Left hindlimb (tissue), 1 donor: Measurements from ENCODE around the gene STARD9.
"Not testable (repeated sequence)": the region's sequence is repeated elsewhere in the genome, so short reads cannot be mapped to it uniquely, and the experiment has no call there.

Source experiments
- DNase-seq: peaks from one replicate; pipeline ENCODE4 v3.0.0-alpha.2; 2018

The STARD9 gene

GRCh38 chr15:42591238-42591934 is 16.0 kb downstream of the STARD9 start:
- no peak for DNase-seq

- no peak for DNase-seq
Measured at GRCh38 chr15:42592716-42593115, 17.3 kb downstream of the STARD9 start.

- peak; percentile 67 for DNase-seq
Measured at GRCh38 chr15:42593143-42593542, 17.7 kb downstream of the STARD9 start.

GRCh38 chr15:42594095-42594494 is 18.7 kb downstream of the STARD9 start:
- no peak for DNase-seq

- DNase-seq = peak; percentile 77
Measured at GRCh38 chr15:42595626-42596240, 20.3 kb downstream of the STARD9 start.

- not testable (repeated sequence) for DNase-seq
Measured at GRCh38 chr15:42601316-42601715, 25.9 kb downstream of the STARD9 start.

- DNase-seq = no peak
Measured at GRCh38 chr15:42602501-42602900, 27.1 kb downstream of the STARD9 start.

- no peak for DNase-seq
Measured at GRCh38 chr15:42603978-42604377, 28.6 kb downstream of the STARD9 start.

GRCh38 chr15:42604894-42605744 is 29.7 kb downstream of the STARD9 start:
- no peak for DNase-seq

GRCh38 chr15:42605796-42606195 is 30.4 kb downstream of the STARD9 start:
- no peak for DNase-seq

GRCh38 chr15:42608110-42608531 is 32.7 kb downstream of the STARD9 start:
- peak; percentile 46 for DNase-seq

GRCh38 chr15:42608752-42609488 is 33.5 kb downstream of the STARD9 start:
- DNase-seq = no peak

- no peak for DNase-seq
Measured at GRCh38 chr15:42611532-42611931, 36.1 kb downstream of the STARD9 start.

- no peak for DNase-seq
Measured at GRCh38 chr15:42612367-42612912, 37.0 kb downstream of the STARD9 start.

GRCh38 chr15:42616107-42616506 is 40.7 kb downstream of the STARD9 start:
- DNase-seq = no peak

GRCh38 chr15:42619656-42620371 is 44.4 kb downstream of the STARD9 start:
- no peak for DNase-seq

- DNase-seq = no peak
Measured at GRCh38 chr15:42621386-42621785, 46.0 kb downstream of the STARD9 start.

- no peak for DNase-seq
Measured at GRCh38 chr15:42621996-42622925, 46.9 kb downstream of the STARD9 start.

- DNase-seq = no peak
Measured at GRCh38 chr15:42623951-42624350, 48.5 kb downstream of the STARD9 start.

- no peak for DNase-seq
Measured at GRCh38 chr15:42627485-42627884, 52.1 kb downstream of the STARD9 start.

GRCh38 chr15:42628761-42629160 is 53.4 kb downstream of the STARD9 start:
- no peak for DNase-seq
